KMS-11 (cell line): ENCODE results near the gene PAQR6.

Experiments used
- H2AFZ ChIP-seq: fragments of 200-600 bp; sonication (generic); 2 replicates; pipeline ENCODE4 v1.6.1; 2016; ENCODE audit warnings: antibody characterized with exemption, mixed run types, low read depth
- H3K27ac ChIP-seq: fragments of 200-600 bp; sonication (generic); 2 replicates; pipeline ENCODE4 v1.6.1; 2016; ENCODE audit warnings: mild to moderate bottlenecking, mixed run types
- H3K27me3 ChIP-seq: fragments of 200-600 bp; sonication (generic); 2 replicates; pipeline ENCODE4 v1.6.1; 2017; ENCODE audit warnings: mild to moderate bottlenecking, low read depth, mixed run types, moderate library complexity; ENCODE audit not compliant: insufficient read depth
- H3K36me3 ChIP-seq: fragments of 200-600 bp; sonication (generic); 2 replicates; pipeline ENCODE4 v1.6.1; 2017; ENCODE audit warnings: mild to moderate bottlenecking, mixed run types; ENCODE audit not compliant: insufficient read depth
- H3K4me1 ChIP-seq: fragments of 200-600 bp; sonication (generic); 2 replicates; pipeline ENCODE4 v1.6.1; 2016; ENCODE audit warnings: mild to moderate bottlenecking, low read depth, mixed run types; ENCODE audit not compliant: poor library complexity, severe bottlenecking
- H3K4me2 ChIP-seq: fragments of 200-600 bp; sonication (generic); 2 replicates; pipeline ENCODE4 v1.7.0; 2016; ENCODE audit warnings: mild to moderate bottlenecking, mixed run types
- H3K4me3 ChIP-seq: fragments of 200-600 bp; sonication (generic); IDR thresholded peaks from 2 replicates; pipeline ENCODE4 v1.6.1; 2017; ENCODE audit warnings: low read depth, low read length, mixed read lengths; ENCODE audit not compliant: insufficient read depth
- H3K79me2 ChIP-seq: fragments of 200-600 bp; sonication (generic); 2 replicates; pipeline ENCODE4 v1.6.1; 2016; ENCODE audit warnings: low read depth, mixed run types; ENCODE audit not compliant: insufficient read depth
- H3K9ac ChIP-seq: fragments of 200-600 bp; sonication (generic); 2 replicates; pipeline ENCODE4 v1.6.1; 2016; ENCODE audit warnings: mild to moderate bottlenecking, mixed run types
- H4K20me1 ChIP-seq: fragments of 200-600 bp; sonication (generic); 2 replicates; pipeline ENCODE4 v1.6.1; 2016; ENCODE audit warnings: mild to moderate bottlenecking, mixed run types; ENCODE audit not compliant: insufficient read depth
- CTCF ChIP-seq: fragments of 200-600 bp; sonication (generic); conservative IDR thresholded peaks from 2 replicates; pipeline ENCODE4 v1.6.1; 2017; ENCODE audit warnings: low read depth, mild to moderate bottlenecking, antibody characterized with exemption, low read length, moderate library complexity, mixed read lengths

Gene PAQR6

GRCh38 chr1:156198831-156199349 is 49.0 kb downstream of the PAQR6 start:
- Histone ChIP-seq H3K4me1 (peaks cover 19% of the 10 kb centered on the region), H3K36me3 (no peaks in the 10 kb centered on the region; the same call in 1 of the 2 replicates), H4K20me1 (0 out of 2 replicates have a peak, but pooled peaks cover 3% of the 10 kb centered on the region), H3K79me2 (peaks cover 60% of the 10 kb centered on the region), H3K9ac (no peak overlapping the region), H3K4me3 (no peak overlapping the region), H3K27ac (no peak overlapping the region), H3K4me2 (no peak overlapping the region), H2AFZ (no peak overlapping the region), H3K27me3 (no peaks in the 10 kb centered on the region)
- TF ChIP-seq CTCF, result no peak

GRCh38 chr1:156196445-156196844 is 51.4 kb downstream of the PAQR6 start:
- H3K9ac ChIP-seq, result no peak overlapping the region
- no peak for TF ChIP-seq CTCF
- H3K79me2 ChIP-seq, result peaks cover 56% of the 10 kb centered on the region
- peaks cover 24% of the 10 kb centered on the region for H3K4me1 ChIP-seq
- no peaks in the 10 kb centered on the region; the same call in 1 of the 2 replicates for H3K36me3 ChIP-seq
- no peaks in the 10 kb centered on the region for H3K27me3 ChIP-seq
- H3K27ac ChIP-seq, result no peak overlapping the region
- H2AFZ ChIP-seq, result no peak overlapping the region
- H4K20me1 ChIP-seq, result no peaks in the 10 kb centered on the region
- H3K4me3 ChIP-seq, result no peak overlapping the region
- no peak overlapping the region; the same call in 1 of the 2 replicates for H3K4me2 ChIP-seq

GRCh38 chr1:156195853-156196252 is 52.0 kb downstream of the PAQR6 start:
- Histone ChIP-seq H3K27me3 (no peaks in the 10 kb centered on the region), H3K9ac (no peak overlapping the region), H3K4me3 (no peak overlapping the region), H2AFZ (no peak overlapping the region), H4K20me1 (no peaks in the 10 kb centered on the region), H3K4me1 (peaks cover 24% of the 10 kb centered on the region), H3K27ac (no peak overlapping the region), H3K4me2 (no peak overlapping the region; the same call in 1 of the 2 replicates), H3K36me3 (no peaks in the 10 kb centered on the region; the same call in 1 of the 2 replicates), H3K79me2 (peaks cover 56% of the 10 kb centered on the region)
- no peak for TF ChIP-seq CTCF

- peak overlapping the region; percentile 79 for H2AFZ ChIP-seq
These were observed 53.6 kb downstream of the PAQR6 start for GRCh38 chr1:156194300-156194652.

More at GRCh38 chr1:156194300-156194652, 53.6 kb downstream of the PAQR6 start:
- Histone ChIP-seq H4K20me1 (no peaks in the 10 kb centered on the region), H3K4me3 (peak overlapping the region; percentile 99), H3K79me2 (peaks cover 50% of the 10 kb centered on the region), H3K4me1 (peaks cover 24% of the 10 kb centered on the region), H3K27ac (no peak overlapping the region), H3K36me3 (no peaks in the 10 kb centered on the region; the same call in 1 of the 2 replicates), H3K9ac (peak overlapping the region; percentile 56; the same call in 1 of the 2 replicates), H3K4me2 (peak overlapping the region; percentile 90), H3K27me3 (no peaks in the 10 kb centered on the region)
- TF ChIP-seq CTCF, result no peak; the same call in 1 of the 2 replicates
